ENCODE measurements around the gene PPP2R2D.

The PPP2R2D gene

DNA sequence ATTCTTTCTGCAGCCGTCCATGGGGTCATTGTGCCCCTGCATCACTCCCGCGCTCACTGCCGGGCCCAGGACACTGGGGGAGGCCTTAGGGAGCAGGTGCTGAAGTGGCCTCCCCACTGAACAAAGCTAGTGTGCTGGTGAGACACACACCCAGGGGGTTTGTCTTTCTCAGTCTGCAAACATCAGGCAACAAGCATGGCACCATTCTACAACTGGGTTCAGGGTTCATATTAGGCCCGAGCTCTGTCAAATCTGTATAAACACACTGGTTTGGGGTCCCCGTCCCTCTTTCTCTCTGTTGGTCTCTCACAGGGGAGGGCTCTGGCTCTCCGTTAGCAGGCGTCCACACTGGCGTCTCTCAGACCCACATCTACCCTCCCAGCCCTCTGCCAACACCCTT is 11.1 kb upstream of the PPP2R2D start:
- no peak for DNase-seq (ENCODE audit: low read depth)

DNA sequence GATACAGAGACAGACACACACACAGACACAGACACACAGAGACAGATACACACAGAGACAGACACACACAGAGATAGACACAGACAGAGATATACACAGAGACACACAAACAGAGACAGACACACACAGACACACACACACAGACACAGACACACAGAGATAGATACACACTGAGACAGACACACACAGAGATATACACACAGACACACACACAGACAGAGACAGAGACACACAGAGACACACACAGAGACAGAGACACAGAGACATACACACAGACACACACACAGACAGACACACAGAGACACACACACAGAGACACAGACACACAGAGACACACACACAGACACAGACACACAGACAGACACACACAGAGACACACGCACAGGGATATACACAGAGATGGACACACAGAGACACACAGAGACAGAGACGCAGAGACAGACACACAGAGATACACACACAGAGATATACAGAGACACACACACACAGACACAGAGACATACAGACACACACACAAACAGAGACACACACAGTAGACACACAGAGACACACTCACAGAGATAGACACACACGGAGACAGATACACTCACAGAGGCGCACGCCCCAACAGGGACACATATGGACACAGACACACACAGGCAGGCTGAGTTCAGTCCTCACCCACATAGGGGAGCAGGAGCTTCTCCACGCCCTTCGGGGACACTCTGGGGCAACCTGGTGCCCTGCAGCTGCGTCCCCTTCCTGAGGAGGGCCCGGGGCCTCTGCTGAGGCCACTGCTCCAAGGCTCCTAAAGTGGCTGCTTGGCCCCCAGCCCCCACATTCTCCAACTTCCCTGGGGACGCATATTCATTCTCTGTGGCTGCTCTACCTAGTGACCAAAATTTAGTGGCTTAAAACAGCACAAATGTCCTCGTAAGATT is 10.3 kb upstream of the PPP2R2D start:
- DNase-seq (ENCODE audit: low read depth), result no peak

DNA sequence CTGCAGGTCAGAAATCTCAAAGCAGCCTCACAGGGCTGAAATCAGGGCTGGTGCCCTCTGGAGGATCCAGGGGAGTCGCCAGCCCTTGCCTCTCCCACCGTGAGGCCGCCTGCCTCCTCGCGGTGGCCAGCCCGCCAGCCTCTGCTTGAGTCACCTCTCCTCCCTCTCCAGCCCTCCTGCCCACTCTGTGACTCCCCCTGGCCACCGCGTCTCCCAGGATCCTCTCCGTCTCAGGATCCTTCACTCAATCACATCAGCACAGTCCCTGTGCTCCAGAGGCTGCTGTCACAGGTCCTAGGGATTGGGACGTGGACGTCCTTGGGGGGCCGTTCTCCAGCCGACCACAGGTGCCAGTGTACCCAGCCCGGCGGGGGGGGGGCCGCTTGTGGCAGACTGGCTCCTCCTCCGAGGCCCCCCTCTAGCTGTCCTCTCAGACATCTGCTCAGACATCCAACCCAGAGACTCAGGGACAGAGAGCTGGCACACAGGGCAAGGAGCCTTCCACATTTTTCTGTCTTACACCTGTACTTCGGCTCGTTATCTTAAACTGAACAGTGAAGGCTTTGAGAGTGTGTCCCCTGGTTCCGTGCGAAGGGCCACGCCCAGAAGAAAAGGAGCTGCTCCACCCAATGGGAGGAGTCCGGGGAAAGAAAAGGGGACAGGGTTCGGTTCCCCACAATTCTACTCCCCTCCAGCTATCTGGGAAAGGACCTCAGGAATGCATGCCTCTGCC is 9.4 kb upstream of the PPP2R2D start:
- DNase-seq (ENCODE audit: low read depth), result no peak

DNA sequence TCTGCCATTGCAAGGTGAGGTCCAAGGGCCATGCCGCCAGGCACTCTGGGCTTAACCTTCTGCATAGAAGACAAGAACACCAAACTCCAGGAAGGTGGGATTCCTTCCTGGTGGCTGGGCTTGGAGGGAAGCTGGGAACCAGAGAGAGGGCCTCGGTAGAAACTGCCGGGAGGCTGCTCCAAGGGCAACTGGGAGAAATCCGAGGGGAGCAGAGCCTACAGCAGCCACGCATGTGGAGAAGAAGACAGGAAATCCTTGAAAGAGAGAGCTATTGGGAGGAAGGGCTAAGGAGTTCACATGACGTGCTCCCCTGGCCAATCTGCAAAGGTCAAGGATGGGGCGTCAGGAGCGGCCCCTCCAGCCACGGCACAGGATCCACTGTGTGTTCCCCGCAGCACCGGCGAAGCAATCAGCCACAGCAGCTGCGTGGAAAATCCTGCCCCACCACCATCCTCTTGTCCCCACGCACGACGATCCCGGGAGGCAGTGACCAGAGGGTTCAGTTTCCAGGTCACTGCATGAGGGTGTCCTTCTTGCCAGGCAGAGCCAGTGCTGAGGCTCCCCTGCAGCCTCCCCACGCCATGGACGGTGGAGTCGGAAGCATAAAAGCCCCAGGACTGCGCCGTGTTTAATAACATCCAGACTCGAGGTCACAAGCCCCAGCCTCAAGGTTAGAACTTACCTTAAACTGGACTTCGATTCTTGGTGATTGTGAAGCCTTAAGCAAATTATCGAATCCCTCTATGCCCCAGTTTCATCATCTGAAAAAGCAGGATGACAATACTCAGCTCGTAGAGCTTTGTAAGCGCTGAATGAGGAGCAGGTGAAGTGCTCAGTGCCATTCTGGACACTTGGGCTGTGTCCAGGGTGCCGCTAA is 8.6 kb upstream of the PPP2R2D start:
- no peak for DNase-seq (ENCODE audit: low read depth)

DNA sequence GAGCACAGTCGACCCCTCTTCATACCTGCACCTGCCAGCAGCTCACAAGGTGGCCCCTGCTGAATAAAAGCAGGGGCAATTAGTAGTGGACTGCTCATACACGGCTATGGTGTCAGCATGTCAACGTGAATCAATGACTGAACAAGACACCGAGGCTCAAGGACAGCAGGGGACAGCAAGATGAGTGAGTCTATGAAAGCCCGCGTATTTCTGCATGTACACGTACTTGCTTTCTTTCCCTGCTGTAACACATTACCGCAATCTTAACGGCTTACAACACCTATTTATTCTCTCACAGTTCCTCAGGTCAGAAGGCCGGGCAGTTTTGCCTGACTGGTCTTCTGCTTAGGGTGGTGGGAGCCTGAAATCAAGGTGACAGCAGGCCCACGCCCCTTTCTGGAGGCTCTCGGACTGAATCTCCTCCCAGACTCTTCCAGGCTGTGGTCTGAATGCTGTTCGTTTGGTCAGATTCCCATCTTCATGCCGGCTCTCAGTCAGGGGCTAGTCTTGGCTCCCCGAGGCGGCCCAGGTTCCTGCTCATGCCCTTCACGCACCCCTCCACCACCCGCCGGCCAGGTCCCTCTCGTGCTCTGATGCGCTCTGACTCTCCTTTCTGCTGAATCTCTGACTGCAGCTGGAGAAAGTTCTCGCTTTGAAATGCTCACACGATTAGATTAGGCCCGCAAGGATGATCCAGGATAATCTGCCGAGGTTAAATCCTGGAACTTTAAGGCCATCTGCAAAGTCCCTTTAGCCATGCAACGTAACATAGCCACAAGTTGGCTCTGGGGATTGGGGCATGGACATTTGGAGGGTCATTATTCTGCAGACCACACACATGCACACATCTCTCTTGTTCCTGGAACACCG is 7.8 kb upstream of the PPP2R2D start:
- no peak for DNase-seq (ENCODE audit: low read depth)

DNA sequence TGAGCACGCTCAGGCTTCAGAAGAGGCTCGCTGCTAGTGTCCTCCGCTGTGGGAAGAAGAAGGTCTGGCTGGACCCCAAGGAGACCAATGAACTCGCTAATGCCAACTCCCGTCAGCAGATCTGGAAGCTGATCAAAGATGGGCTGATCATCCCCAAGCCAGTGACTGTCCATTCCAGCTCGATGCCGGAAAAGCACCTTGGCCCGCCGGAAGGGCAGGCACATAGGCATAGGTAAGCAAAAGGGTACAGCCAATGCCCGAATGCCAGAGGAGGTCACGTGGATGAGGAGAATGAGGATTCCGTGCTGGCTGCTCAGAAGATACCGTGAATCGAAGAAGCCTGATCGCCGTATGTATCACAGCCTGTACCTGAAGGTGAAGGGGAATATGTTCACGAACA is 5.7 kb upstream of the PPP2R2D start:
- DNase-seq (ENCODE audit: low read depth), result no peak

DNA sequence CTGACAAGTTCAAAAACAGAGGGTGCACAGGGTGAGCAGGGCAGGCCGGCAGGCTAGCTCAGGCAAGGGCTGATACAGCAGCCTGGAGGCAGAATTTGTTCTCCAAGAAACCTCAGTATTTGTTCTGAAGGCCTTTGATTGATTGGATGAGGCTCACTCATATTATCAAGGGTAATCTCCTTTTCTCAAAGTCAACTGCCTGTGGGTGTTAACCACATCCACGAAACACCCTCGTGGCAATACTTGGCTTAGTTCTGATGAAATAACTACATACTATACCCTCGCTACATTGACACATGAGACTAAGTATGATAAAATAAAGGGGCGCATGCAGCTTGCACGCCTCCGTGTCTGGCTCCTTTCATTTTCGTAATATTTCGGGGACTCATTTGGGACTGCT is 4.4 kb upstream of the PPP2R2D start:
- no peak for DNase-seq (ENCODE audit: low read depth)

DNA sequence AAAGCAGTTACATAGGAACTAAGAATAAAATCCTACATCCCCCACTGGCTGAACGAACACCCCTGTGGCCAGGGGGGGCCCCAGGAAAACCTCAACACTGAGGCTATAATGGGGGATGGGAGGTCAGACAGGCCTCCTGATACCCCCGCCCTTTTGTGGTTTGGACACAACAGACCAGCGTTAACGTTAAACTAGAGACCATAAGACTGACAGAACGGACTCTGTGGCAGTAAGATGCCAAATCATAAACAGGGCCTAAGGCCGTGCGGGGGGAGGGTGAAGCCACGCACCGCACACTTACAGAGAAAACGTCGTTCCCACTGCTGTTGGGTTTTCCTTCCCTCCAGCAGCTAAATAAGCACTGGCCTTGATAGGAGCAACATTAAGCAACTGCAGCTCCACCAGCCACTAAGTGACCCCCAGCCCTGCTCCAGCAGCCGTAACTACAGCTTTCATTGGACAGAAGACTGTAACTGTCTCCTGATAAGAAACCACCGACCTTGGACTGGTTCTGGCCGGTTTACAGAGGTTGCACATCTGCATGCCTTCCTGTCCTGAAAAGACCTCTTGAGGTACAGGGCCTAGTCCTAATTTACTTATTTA is 3.4 kb upstream of the PPP2R2D start:
- DNase-seq (ENCODE audit: low read depth), result no peak

DNA sequence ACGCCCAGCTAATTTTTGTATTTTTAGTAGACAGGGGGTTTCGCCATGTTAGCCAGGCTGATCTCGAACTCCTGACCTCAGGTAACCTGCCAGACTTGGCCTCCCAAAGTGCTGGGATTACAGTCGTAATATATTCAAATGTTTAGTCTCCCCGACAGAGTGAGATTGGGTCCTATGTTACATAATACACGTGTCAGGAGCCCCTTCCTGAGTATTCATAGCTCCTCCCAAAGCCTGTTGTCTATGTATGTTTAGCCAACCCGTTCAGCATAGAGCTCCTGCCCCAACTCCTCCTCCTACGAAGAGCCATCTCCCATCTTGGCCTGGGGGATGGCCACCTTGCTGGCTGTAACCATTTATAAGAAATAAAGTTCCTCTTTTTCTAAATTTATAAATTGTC is 2.7 kb upstream of the PPP2R2D start:
- DNase-seq (ENCODE audit: low read depth), result no peak

DNA sequence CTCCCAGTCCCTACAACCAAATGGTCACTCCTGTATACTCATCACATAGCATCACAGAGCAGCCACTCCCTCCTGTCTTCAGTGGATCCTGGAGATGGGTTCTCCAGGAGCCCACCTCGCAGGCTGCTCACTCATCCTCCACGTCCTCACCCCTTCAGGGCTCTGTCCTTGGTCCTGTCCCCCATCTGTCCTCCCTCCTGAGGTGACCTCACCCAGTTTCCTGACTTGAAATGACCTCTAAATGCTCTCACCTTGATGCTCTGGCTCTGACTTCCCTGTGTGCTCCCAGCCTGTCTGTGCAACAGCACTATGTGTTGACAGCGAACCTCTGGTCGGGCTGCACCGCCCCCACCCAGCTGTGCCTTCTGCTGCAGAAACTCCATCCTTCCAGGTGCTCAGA is 2.1 kb upstream of the PPP2R2D start:
- no peak for DNase-seq (ENCODE audit: low read depth)

DNA sequence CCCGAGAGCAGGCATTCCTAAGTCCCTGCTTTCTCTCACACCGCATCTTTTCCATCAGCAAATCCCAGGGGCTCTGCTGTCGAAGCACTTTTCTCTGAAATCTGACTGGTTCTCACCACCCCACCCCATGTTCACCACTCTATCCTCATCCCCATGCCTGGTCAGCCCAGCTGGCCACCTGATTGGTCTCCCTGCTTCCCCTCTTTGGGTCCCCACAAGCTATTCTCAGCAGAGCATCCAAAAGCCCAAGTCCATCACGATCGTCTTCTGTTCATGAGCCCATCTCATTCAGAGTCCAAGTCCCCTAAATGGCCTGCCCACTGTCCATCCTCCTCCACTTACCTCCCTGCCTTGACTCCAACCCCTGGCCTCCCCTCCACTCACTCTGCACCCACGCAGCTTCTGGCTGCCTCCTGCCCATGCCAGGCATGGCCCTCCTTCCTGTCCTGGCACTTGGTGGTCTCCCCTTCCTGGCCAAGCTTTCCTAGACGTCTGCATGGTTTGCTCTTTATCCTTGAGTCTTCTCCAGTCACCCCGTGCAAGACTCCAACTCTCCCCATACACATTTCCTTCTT is 1.6 kb upstream of the PPP2R2D start:
- DNase-seq (ENCODE audit: low read depth), result no peak

DNA sequence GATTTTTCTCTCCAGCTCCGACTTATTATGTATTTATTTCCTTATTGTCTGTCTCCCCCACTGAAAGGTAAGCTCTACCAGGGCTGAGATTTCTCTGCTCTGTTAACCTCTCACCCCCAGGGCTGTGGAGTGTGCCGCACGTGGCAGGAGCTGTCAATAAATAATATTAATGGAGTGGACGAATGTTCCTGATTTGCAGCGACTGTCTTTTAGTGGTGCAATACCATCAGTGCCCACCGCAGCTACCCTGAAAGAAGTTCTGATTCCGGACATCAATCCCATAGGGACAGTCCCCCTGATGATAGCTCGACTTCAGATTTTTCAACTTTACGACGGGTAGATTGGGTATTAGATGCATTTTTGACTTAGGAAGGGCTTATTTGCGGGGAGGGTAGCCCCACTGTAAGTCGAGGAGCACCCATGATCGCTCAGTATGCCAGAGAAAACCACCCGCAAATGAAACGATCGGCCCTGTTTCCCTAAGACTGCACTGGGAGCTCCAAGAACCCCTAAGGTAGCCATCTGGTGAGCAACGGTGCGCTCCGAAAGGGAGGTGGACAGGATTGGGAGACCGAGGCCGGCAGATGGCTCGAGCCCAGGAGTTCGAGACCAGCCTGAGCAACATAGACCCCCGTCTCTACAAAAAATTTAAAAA is 986 bp upstream of the PPP2R2D start:
- no peak for DNase-seq (ENCODE audit: low read depth)

DNA sequence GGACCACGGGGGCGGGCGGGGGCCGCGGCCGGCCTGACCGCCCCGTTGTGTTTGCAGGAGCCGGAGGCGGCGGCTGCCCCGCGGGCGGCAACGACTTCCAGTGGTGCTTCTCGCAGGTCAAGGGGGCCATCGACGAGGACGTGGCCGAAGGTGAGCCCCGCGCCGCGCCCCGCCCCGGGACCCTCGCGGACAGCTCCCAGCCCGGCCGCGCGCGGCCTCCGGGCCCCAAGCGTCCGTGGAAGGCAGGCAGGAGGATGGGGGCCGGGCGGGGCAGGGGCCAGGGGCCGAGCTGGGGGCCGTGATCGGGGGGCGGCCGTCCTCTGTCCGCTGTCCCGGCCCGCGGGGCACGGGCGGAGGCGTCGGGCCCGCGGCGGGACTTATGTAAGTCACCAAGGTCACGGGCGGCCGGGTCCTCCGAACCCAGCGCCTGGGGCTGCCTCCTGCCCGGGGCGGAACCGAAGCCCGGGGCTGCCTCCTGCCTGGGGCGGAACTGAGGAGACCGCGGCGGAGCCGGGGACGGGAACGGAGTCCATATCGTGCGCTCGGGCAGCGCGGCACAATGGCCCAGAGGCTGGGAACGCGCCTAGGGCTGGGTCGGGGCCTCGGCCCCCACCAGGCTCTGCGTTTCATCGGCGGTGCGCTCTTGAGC is 497 bp downstream of the PPP2R2D start:
- DNase-seq (ENCODE audit: low read depth), result no peak

DNA sequence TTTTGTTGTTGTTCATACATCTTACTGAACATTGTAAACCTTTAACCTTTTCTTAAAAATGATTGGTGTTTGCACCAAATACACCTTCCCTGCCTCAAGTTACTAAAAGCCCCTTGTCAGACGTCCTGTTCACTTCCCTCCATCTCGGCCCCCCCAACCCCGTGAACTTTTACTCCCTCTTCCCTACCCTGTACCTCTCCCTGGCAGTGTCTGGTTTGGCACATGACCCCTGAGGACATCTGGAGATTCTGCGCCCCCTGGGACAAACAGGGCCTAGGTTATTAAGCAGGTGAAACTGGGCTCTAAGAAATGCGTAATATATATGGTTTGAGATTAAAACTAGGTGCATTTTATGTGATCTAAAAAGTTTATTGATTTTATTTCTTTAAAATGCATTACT is 1.4 kb downstream of the PPP2R2D start:
- DNase-seq (ENCODE audit: low read depth), result no peak

DNA sequence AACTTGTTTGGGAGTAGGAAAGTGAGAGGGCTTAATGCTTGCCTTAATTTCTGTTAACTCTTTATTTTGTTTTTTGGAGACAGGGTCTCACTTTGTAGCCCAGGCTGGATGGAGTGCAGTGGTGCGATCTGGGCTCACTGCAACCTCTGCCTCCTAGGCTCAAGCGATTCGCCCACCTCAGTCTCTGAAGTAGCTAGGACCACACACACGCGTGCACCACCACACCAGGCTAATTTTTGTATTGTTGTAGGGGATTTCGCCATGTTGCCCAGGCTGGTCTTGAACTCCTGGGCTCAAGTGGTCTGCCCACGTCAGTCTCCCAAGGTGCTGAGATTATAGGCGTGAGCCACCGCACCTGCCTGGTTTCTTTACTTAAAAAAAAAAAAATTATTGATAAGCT is 1.9 kb downstream of the PPP2R2D start:
- DNase-seq (ENCODE audit: low read depth), result no peak

DNA sequence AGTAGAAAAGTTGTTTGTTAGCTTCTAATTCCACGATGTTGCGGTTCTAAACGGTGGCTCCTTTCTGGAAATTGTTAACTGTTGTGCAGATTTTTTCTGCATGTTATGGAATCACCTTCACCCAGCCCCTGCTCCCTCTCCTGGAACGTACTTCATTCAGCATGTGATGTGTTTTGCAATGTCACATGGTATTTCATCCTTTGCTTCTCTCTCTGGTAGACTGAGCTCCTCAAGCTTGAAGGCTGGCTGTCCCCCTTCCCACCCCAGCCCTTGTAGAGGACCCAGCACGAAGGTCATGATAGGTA is 4.4 kb downstream of the PPP2R2D start:
- DNase-seq (ENCODE audit: low read depth), result no peak

DNA sequence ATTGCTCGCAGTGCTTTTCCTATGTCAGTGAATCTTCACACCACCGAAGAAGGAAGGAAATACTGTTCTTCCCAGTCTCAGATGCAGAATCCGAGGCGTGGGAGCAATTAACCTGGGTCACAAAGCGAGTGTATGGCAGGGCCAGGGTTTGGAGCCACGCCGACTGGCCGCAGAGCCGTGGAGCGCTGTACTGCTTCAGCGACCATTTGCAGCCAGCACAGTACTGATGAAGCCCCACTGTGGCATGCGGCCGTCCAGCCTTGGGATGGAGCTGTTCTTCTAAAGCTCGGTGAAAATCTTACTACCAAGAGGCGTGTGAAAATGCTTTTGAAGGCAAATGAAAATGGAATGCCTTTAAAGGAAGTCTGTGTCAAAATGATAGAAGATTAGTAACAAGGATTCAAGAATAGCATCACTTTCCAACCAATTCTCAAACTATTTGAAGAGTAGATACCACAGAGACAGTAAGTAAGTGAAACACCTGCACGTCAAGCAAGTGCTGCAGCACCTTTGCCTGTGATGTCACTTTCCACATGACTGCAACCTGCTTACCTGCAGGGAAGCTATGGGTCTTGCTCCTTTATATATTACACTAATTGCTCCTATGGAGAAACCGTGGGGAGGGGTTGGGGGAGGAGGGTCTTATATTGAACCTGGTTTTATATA is 4.9 kb downstream of the PPP2R2D start:
- no peak for DNase-seq (ENCODE audit: low read depth)

DNA sequence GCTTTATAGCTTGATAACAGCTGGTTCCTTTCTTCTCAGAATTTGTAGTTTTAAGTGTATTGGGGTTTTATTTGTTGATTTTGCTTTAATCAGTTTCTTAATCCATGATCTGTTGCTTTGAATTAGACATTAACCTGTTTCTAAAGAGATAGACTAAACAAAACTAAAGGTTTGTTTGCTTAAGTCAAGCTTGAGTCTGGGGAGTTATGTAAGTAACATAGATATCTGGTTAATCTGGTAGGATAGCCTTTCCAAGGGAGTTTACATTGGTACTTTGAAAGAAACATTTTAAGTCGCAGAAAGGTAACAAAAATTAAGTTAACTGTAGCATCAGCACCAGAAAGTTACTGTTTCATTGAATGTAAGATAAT is 5.4 kb downstream of the PPP2R2D start:
- DNase-seq (ENCODE audit: low read depth), result no peak

DNA sequence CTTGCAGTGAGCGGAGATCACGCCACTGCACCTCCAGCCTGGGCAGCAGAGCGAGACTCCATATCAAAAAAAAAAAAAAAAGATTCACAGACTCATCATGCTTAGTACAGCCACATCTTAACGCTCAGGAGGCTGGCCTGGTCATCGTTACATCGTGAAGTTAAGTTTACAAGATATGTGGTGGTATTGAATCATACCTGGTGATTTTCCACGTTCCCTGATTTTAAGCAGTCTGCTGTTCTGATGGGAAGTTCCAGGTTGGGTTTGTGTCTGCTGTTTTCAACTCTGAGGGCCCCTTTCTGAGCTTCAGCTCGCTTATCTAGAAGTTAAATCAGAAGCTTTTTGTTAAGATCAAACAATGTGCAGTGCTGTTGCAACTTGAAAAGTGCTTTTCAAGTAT is 6.9 kb downstream of the PPP2R2D start:
- DNase-seq (ENCODE audit: low read depth), result no peak
